Body of pancreas (tissue), 4 donors: ENCODE measurements around the gene IFT27.

Source experiments
- CTCF ChIP-seq, 7 experiments: fragments of 450-650 bp in 4 of 7; fragments of 200-600 bp in 3 of 7; sonication (generic) in 3 of 7; IDR thresholded peaks; one replicate each; pipeline ENCODE4 v1.5.1; 2016 to 2019; ENCODE audit warnings: antibody characterized with exemption in 7 of 7
- POLR2A ChIP-seq, 3 donors: fragments of 450-650 bp; IDR thresholded peaks; one replicate each; pipeline ENCODE4 v1.6.1; 2016; ENCODE audit warnings: antibody characterized with exemption in 3 of 3, mild to moderate bottlenecking in 2 of 3

- TF ChIP-seq CTCF (IDR thresholded peaks at IDR 0.05), result no peak
- TF ChIP-seq POLR2A (IDR thresholded peaks at IDR 0.05), result no peak
These were observed 40.4 kb upstream of the IFT27 start for GRCh38 chr22:36816339-36816635.
